H9 (cell line): Measurements from ENCODE around the gene GALNT4. TPM values are rescaled to one million over a fixed set of nuclear protein-coding genes. Genes with fewer than 3 reads are reported as not detected.
A peak's percentile ranks its signal among the peaks of the same experiment; 100 is the strongest.

Source experiments
- DNase-seq: peaks from one replicate; pipeline ENCODE4 v3.0.0-alpha.2; 2017
- H2AFZ ChIP-seq: one replicate; pipeline ENCODE4 v1.6.1; 2013; ENCODE audit warnings: mild to moderate bottlenecking, low read length, control low read depth, moderate library complexity
- H2AK5ac ChIP-seq: 2 replicates; pipeline ENCODE4 v1.6.1; 2013; ENCODE audit warnings: low read length, control low read depth, mixed read lengths; ENCODE audit not compliant: insufficient read length
- H2BK120ac ChIP-seq: one replicate; pipeline ENCODE4 v1.6.1; 2013; ENCODE audit warnings: low read depth, mild to moderate bottlenecking, low read length, control low read depth, inconsistent platforms; ENCODE audit not compliant: poor library complexity, severe bottlenecking
- H2BK12ac ChIP-seq: 2 replicates; pipeline ENCODE4 v1.6.1; 2013; ENCODE audit warnings: low read length, control low read depth, mixed read lengths, low read depth; ENCODE audit not compliant: insufficient read length
- H2BK15ac ChIP-seq: 2 replicates; pipeline ENCODE4 v1.6.1; 2013; ENCODE audit warnings: low read depth, low read length, control low read depth
- H2BK20ac ChIP-seq: one replicate; pipeline ENCODE4 v1.6.1; 2013; ENCODE audit warnings: low read depth, mild to moderate bottlenecking, low read length, control low read depth, inconsistent platforms; ENCODE audit not compliant: poor library complexity, severe bottlenecking
- H2BK5ac ChIP-seq: 2 replicates; pipeline ENCODE4 v1.6.1; 2013; ENCODE audit warnings: low read length, control low read depth, mixed read lengths; ENCODE audit not compliant: insufficient read length
- H3K14ac ChIP-seq: 2 replicates; pipeline ENCODE4 v1.6.1; 2013; ENCODE audit warnings: low read length, control low read depth; ENCODE audit not compliant: insufficient read depth
- H3K18ac ChIP-seq: 2 replicates; pipeline ENCODE4 v1.6.1; 2013; ENCODE audit warnings: low read depth, mild to moderate bottlenecking, mixed read lengths, low read length, control low read depth; ENCODE audit not compliant: insufficient read length
- H3K23ac ChIP-seq: 2 replicates; pipeline ENCODE4 v1.6.1; 2013; ENCODE audit warnings: low read length, control low read depth, mixed read lengths, low read depth; ENCODE audit not compliant: insufficient read length
- H3K23me2 ChIP-seq: 2 replicates; pipeline ENCODE4 v1.6.1; 2013; ENCODE audit warnings: low read depth, mild to moderate bottlenecking, mixed read lengths, low read length, control low read depth; ENCODE audit not compliant: insufficient read length, poor library complexity, severe bottlenecking
- H3K27ac ChIP-seq: 2 replicates; pipeline ENCODE4 v1.5.1; 2013; ENCODE audit warnings: low read length, control low read depth, mixed read lengths, low read depth; ENCODE audit not compliant: insufficient read length
- H3K27me3 ChIP-seq: 2 replicates; pipeline ENCODE4 v1.6.1; 2013; ENCODE audit warnings: low read length, control low read depth, inconsistent platforms; ENCODE audit not compliant: insufficient read depth
- H3K4ac ChIP-seq: 2 replicates; pipeline ENCODE4 v1.6.1; 2013; ENCODE audit warnings: low read depth, mild to moderate bottlenecking, control low read depth, inconsistent platforms, low read length, moderate library complexity
- H3K4me1 ChIP-seq: 2 replicates; pipeline ENCODE4 v1.6.1; 2013; ENCODE audit warnings: low read length, control low read depth, inconsistent platforms; ENCODE audit not compliant: insufficient read depth
- H3K4me2 ChIP-seq: 2 replicates; pipeline ENCODE4 v1.6.1; 2013; ENCODE audit warnings: low read length, control low read depth, mixed read lengths; ENCODE audit not compliant: insufficient read length, insufficient read depth
- H3K56ac ChIP-seq: 2 replicates; pipeline ENCODE4 v1.6.1; 2013; ENCODE audit warnings: low read depth, mild to moderate bottlenecking, mixed read lengths, low read length, control low read depth; ENCODE audit not compliant: insufficient read length
- H3K79me1 ChIP-seq: 2 replicates; pipeline ENCODE4 v1.6.1; 2013; ENCODE audit warnings: low read depth, mild to moderate bottlenecking, moderate library complexity, low read length, control low read depth, inconsistent platforms; ENCODE audit not compliant: insufficient read depth, poor library complexity, severe bottlenecking
- H3K79me2 ChIP-seq: 2 replicates; pipeline ENCODE4 v1.6.1; 2013; ENCODE audit warnings: low read length, control low read depth, inconsistent platforms; ENCODE audit not compliant: insufficient read depth
- H3K9ac ChIP-seq: 2 replicates; pipeline ENCODE4 v1.6.1; 2013; ENCODE audit warnings: low read length, control low read depth, mixed read lengths; ENCODE audit not compliant: insufficient read length; ENCODE audit errors: extremely low read depth
- H3K9me3 ChIP-seq: one replicate; pipeline ENCODE4 v1.6.1; 2013; ENCODE audit warnings: low read depth, low read length, inconsistent platforms; ENCODE audit not compliant: control insufficient read depth
- H3T11ph ChIP-seq: one replicate; pipeline ENCODE4 v1.6.1; 2013; ENCODE audit warnings: mild to moderate bottlenecking, low read length, control low read depth, inconsistent platforms
- H4K20me1 ChIP-seq: one replicate; pipeline ENCODE4 v1.6.1; 2013; ENCODE audit not compliant: control insufficient read depth, insufficient read length, insufficient read depth
- H4K5ac ChIP-seq: 2 replicates; pipeline ENCODE4 v1.6.1; 2013; ENCODE audit warnings: low read depth, mild to moderate bottlenecking, mixed read lengths, low read length, control low read depth; ENCODE audit not compliant: insufficient read length
- H4K8ac ChIP-seq: replicated peaks from 2 replicates; pipeline ENCODE4 v1.6.1; 2013; ENCODE audit warnings: low read length, control low read depth, mixed read lengths, low read depth; ENCODE audit not compliant: insufficient read length
- H4K91ac ChIP-seq: 2 replicates; pipeline ENCODE4 v1.6.1; 2013; ENCODE audit warnings: low read depth, mild to moderate bottlenecking, moderate library complexity, mixed read lengths, low read length, control low read depth; ENCODE audit not compliant: insufficient read length
- H3K27ac Mint-ChIP-seq, 3 experiments: 2 replicates in 2 of 3; 3 replicates in 1 of 3; pipeline ENCODE4 v1.8.0; 2020 to 2021; ENCODE audit warnings: mixed read lengths in 3 of 3, mild to moderate bottlenecking in 1 of 3, moderate library complexity in 1 of 3
- H3K27me3 Mint-ChIP-seq: 2 replicates; pipeline ENCODE4 v1.8.0; 2021; ENCODE audit warnings: low read depth, mild to moderate bottlenecking, moderate library complexity, mixed read lengths
- H3K36me3 Mint-ChIP-seq, 3 experiments: 2 replicates in 2 of 3; 3 replicates in 1 of 3; pipeline ENCODE4 v1.8.0; 2020 to 2021; ENCODE audit warnings: low read depth in 3 of 3, mixed read lengths in 3 of 3; ENCODE audit not compliant: insufficient read depth in 1 of 3
- H3K4me1 Mint-ChIP-seq, 2 experiments: 2 replicates each; pipeline ENCODE4 v1.8.0; 2020; ENCODE audit warnings: mixed read lengths in 2 of 2
- H3K4me3 Mint-ChIP-seq, 2 experiments: 2 replicates in 1 of 2; 3 replicates in 1 of 2; pipeline ENCODE4 v1.8.0; 2020 to 2021; ENCODE audit warnings: mild to moderate bottlenecking in 2 of 2, mixed read lengths in 2 of 2, moderate library complexity in 1 of 2
- H3K9me3 Mint-ChIP-seq, 2 experiments: 2 replicates in 1 of 2; 3 replicates in 1 of 2; pipeline ENCODE4 v1.8.0; 2020; ENCODE audit warnings: mild to moderate bottlenecking in 2 of 2, mixed read lengths in 2 of 2, moderate library complexity in 1 of 2
- WGBS: extraction: QIAGEN DNeasy Blood & Tissue Kit; methylation state at CpG from one replicate; pipeline ENCODE4 v1.1.7; 2013; ENCODE audit warnings: missing lambda C conversion rate, low lambda C conversion rate, mixed read lengths; ENCODE audit not compliant: insufficient read length; ENCODE audit errors: extremely low coverage; 5-methylcytosine and 5-hydroxymethylcytosine counted together
- total RNA-seq: library from RNA; stranded (reverse); gene quantifications from 2 replicates; pipeline ENCODE4 v1.2.1, GENCODE V29; 2021
- TF ChIP-seq, protein P1 (sequence below): fragments of 200-600 bp; sonication (generic); conservative IDR thresholded peaks from 3 replicates; pipeline ENCODE4 v1.8.0; 2021; ENCODE audit warnings: antibody characterized with exemption, mild to moderate bottlenecking

Gene GALNT4
- total RNA-seq, 1 experiment from 2014 or later = 3.1 TPM

DNA sequence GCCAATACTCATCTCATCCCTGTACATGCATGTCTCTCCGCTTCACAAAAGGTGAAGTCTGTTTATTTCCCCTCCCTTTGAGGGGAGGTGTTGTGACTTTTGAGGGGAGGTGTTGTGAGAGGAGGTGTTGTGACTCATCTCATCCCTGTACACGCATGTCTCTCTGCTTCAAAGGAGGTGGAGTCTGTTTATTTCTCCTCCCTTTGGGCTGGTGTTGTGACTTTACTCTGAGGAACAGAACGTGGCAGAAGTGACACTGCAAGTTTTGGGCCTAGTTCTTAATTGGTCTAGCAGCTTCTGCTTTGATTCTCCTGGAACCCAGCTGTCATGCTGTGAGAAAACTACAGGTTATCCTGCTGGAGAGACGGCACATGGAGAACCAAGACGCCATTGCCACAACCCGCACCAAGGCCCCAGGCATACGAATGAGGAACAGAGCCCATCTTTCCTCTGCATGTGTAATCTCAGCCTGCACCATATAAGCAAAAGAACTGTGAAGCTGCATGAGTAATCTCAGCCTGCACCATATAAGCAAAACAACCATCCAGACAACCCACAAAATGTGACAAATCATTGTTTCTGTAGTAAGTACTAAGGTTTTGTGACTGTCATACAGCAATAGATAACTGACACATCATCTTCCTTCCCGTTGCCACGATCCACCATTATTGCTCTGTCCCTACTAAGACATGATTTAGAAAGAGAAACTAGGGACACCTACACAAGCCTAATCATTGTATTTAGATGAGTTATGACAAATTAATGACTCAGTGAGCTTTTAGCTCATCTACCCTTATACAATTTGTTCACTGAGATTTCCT lies 30.0 kb downstream of the GALNT4 start:
- peaks cover 3 to 6% (median 4%) of the 10 kb centered on the region in 3 experiments; a peak in 5 of 7 replicates for H3K36me3 Mint-ChIP-seq
- no peaks in the 10 kb centered on the region for H3K27me3 Mint-ChIP-seq
- Histone ChIP-seq H3K18ac (no peak overlapping the region), H4K91ac (no peak overlapping the region), H2BK20ac (no peak overlapping the region), H3K27ac (no peak overlapping the region), H2AK5ac (no peak overlapping the region), H2BK120ac (no peak overlapping the region), H2BK15ac (no peak overlapping the region), H3K4ac (no peak overlapping the region), H3K23me2 (no peaks in the 10 kb centered on the region), H2BK5ac (no peak overlapping the region), H3K56ac (no peak overlapping the region), H3K4me2 (no peak overlapping the region), H2BK12ac (no peak overlapping the region), H3K9ac (no peak overlapping the region), H4K20me1 (no peaks in the 10 kb centered on the region), H3K79me1 (no peaks in the 10 kb centered on the region), H3K4me1 (no peaks in the 10 kb centered on the region), H4K5ac (no peak overlapping the region), H3K9me3 (no peaks in the 10 kb centered on the region), H2AFZ (no peak overlapping the region), H3K14ac (no peak overlapping the region), H3T11ph (no peak overlapping the region), H3K27me3 (no peaks in the 10 kb centered on the region), H3K79me2 (no peaks in the 10 kb centered on the region), H4K8ac (no peak overlapping the region), H3K23ac (no peak overlapping the region)
- no peak overlapping the region for H3K4me3 Mint-ChIP-seq
- H3K4me1 Mint-ChIP-seq = peaks cover 6 to 8% of the 10 kb centered on the region in 2 experiments; a peak in 3 of 4 replicates
- DNase-seq = no peak
- TF ChIP-seq, protein P1, sequence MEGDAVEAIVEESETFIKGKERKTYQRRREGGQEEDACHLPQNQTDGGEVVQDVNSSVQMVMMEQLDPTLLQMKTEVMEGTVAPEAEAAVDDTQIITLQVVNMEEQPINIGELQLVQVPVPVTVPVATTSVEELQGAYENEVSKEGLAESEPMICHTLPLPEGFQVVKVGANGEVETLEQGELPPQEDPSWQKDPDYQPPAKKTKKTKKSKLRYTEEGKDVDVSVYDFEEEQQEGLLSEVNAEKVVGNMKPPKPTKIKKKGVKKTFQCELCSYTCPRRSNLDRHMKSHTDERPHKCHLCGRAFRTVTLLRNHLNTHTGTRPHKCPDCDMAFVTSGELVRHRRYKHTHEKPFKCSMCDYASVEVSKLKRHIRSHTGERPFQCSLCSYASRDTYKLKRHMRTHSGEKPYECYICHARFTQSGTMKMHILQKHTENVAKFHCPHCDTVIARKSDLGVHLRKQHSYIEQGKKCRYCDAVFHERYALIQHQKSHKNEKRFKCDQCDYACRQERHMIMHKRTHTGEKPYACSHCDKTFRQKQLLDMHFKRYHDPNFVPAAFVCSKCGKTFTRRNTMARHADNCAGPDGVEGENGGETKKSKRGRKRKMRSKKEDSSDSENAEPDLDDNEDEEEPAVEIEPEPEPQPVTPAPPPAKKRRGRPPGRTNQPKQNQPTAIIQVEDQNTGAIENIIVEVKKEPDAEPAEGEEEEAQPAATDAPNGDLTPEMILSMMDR = no peak
- WGBS = no CpG with 5 or more reads among the region's 9 CpGs
- 0 out of 5 replicates have a peak, but pooled peaks cover 0 to 3% of the 10 kb centered on the region in 2 experiments for H3K9me3 Mint-ChIP-seq
- H3K27ac Mint-ChIP-seq = 0 out of 7 replicates have a peak overlapping the region, but pooled peaks of 1 of the 3 experiments have one; percentile 8
